NCI-H345 (cell line): Measurements from ENCODE around the gene AGBL4.

ENCODE experiments used
- DNase-seq: peaks from one replicate; lab custom pipeline; 2025; lab: John Stamatoyannopoulos, UW

AGBL4 gene

DNA sequence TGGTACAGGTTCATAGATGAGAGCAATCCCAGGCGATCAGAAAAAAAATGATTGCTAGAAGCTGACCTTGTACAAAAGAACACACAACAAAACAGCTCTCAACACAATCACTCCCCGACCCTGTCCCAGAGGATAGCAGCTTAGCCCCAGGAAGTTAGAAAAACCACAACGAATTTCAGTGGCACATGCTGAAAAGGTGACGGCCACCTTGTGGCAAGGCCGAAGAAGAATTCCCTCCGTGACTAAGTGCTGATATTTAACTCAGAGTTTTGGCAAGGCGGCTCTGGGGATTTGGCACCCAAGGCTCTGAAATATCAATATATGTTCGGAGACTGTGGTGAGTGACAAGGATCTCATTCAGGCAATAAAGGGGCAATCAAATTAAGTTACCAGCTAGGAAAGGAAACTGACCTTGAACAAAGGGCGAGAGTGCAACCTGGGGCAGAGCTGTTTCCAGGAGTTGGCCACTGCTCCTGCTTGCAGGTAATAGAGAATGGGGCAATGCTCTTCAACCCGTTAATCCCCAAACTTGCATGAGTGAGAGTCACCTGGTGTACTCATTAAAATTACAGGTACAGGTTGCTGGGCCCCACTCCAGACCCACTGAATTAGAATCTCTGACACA is 1343.2 kb downstream of the AGBL4 start:
- DNase-seq: no peak

DNA sequence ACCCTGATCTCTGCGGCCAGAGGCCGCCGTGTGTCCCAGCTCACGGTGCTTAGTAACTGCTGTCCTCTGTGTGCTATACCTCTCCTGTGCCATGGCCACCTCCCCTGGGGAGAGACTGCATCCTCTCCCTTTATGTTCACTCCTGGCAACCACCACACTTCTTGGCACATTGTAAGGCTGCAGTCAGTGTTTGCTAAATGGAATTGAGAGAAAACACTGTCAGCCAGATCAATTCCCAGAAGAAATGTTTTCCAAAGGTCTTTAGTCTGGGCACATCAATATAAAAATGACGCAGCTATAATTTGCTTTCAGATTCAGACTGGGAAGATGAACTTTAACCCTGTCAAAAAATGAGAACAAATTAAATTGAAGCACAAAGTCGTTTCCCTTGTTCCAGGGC is 1343.9 kb downstream of the AGBL4 start:
- peak; percentile 23 for DNase-seq

DNA sequence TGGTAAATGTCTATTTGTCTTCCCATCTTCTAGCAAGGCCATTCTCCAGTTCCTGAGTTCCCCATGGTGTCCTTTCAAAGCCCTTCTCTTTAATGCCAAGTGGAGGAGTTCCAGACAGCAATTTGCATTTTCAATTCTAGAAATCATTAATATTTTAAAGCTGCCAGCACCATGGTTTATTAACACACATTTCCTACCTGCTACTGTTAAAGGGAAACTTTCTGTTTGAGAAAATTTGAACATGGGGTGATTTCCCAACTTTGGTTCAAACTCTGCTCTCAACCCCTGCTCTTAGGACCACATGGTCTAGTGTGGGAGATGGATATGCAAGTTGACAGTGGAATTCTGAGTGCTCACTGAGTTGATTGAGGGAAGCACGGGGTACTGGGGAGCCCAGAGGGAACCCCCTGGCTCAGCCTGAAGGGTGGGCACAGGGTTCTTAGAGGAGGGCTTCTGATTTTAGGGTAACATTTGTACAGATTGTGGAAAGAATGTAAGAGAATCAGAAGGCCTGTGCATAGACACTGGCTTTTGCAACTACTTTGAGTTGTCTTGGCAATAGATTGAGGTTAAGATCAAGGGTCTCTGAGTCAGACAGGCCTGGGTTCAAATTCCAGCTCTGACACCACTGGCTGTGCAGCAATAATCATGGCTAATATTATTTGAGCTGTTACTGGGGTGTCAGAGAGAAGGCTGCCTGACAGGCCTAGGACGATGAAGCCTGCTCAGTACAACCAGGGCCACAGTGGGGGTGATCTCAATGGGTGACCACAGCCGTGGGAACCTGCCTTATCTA is 1344.8 kb downstream of the AGBL4 start:
- no peak for DNase-seq

DNA sequence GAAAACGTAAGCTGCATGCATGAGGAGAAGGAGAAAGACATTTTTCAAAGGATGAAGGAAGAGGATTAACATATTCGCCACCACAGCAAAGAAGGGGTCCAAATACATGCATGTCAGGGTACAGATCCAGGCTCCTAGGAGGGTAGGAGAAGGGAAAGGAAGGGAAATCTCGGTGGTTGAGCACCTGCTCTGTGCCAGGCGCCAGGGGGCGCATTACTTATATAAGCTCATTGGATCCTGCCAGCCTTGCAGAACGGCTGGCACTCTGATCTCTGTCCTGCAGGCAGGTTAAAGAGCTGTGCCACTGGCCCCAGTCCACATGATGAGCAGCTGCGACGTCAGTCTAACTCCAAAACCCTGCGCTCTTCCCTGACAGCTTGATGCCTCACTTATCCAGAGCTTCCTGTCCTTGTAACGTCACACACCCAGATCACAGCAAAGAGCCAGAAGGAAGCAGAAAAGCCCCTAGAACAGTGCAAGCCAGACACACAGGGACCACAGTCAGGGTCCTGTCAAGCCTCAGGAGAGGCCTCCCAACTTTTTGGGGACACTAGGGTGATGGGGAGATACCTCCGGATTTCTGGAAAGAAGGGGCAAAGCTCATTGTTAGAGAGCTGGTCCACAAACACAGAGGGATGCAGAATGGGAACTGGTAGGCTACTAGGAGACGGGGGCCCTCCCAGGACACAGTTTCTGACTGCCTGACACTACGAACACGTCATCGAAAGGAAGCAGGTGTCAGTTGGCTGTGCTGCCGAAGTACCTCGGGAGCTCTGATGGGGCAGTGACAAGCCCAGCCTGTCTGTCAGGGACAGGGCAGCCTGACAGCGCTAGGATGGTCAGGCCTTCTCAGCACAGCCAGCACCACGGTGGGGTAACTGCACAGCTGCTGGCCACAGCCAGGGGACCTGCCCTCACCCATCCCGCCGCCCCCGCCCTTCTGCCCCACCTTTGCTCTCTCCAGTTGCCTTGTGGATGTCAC is 1346.2 kb downstream of the AGBL4 start:
- DNase-seq: peak; percentile 68

DNA sequence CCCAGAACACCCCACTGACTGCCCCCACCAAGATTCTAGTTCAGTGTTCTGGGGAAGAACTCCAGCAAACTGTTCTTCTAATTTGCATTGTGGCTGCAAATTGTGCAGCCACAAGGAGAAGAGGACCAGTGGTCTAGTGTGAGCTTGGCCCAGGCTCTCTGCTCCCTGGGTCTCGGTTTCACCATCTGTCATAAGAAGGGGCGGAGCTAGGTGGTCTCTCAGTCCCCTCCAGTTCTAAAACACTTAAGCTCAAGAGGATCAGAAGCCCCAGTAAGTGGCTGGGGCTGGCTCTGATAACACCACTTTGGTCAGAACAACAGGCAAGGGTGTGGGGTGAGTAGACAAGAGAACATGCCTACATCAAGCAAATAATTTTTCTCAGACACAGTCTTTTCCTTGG is 1346.9 kb downstream of the AGBL4 start:
- DNase-seq: no peak

DNA sequence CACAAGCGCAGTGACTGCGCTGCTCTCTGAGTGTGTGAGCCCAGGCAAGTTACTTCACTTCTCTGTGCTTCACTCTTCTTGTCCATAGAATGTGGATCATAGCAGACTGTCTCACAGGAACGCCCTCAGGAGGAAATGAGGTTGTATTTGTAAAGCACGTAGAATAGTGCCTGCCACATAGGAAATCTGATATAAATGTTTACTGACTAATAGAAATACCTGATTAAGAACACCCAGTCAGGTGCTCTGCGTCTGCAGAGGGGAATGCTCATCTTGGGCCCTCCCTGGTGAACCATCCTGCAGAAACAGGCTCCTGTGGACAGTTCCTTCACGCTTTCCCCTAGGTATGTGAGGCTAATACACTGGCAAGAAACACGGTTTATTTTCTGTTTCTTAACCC is 1347.4 kb downstream of the AGBL4 start:
- DNase-seq: no peak

DNA sequence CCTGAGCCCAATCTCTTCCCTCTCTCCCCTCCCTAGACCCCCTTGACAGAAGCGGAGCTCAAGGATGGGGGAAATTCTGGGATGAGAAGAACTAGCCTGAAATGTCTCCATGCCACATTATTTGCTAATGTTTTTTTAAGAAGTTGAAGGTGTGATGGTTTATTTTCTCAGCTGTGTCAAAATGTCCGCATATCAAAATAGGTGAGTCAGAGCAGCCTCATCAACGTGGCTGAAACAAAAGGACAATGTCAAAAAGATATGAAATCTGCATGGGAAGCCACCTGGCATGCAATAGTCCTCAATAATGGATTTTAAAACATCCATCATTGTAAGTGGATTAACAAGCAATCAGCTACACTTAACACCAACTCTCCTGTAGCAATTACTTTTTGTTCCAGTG is 1348.5 kb downstream of the AGBL4 start:
- DNase-seq: no peak

DNA sequence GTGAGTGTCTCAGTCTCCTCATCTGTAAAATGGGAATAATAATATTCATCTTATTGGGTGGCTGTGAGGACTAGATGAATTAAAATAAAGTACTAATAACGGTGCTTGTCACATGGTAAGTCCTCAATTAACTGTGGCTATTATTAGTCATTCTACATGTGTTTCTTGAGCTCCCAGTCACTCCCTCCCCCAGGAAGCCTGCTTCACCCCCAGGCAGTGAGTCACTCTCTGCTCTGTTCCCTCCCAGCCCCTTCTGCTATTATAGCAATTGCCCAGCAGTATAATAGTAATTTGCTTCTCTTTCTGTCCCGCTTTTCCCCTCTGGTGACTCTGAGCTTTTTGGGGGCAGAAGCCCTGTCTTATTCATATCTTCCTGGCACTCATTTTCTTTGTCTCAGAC is 1349.1 kb downstream of the AGBL4 start:
- DNase-seq: no peak

DNA sequence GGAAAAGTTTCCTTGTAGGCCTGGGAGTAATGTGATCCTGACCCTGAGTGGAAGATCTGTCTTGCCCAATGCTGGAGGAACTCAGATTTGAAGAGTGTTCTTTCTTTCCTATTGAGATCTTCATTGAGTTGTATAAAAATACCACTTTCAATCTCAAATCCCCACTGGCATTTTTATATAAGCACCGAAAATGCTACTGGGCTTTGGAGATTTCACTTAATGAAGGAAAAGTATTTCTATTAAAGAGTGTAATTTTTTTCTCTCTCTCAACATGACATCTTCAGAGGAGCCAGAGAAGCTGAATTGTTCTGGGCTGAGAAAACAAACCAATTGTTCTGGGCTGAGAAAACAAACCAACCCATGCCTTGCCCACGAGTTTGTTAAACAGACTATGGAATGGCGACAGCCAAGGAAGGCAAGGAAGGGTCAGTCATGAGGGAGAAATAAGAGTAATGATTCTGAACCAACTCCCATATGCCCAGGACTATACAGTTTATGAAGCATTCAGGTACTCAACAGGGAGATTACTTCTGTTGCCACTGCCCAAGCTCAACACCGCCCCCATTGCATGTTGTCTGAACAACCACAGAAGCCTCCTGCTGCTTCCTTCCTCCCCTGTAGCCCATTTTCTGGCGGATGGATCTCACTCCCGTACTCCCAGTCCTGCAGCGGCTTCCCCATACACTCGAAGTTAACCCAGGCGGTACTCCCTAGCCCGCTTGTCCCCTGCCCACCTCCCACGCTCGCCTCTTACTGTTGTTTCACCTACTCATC is 1350.2 kb downstream of the AGBL4 start:
- no peak for DNase-seq

DNA sequence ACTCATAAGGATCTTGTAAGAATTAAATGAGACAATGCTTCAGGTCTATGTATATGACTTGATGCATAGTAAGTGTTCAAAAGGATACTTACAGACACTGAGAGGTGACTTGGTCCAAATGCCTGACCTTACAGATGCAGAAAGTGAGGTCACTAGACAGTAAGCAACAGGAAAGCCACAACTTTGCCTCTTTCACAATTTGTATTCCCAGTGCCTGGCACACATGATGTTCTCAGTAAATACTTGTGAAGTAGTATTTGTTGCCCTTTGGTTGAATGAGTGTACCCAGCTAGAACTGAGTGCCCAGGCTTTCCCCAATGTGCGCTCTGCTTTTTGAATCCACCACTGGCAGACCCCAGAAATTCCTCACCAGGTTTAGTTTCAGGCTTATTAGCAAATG is 1352.2 kb downstream of the AGBL4 start:
- no peak for DNase-seq

DNA sequence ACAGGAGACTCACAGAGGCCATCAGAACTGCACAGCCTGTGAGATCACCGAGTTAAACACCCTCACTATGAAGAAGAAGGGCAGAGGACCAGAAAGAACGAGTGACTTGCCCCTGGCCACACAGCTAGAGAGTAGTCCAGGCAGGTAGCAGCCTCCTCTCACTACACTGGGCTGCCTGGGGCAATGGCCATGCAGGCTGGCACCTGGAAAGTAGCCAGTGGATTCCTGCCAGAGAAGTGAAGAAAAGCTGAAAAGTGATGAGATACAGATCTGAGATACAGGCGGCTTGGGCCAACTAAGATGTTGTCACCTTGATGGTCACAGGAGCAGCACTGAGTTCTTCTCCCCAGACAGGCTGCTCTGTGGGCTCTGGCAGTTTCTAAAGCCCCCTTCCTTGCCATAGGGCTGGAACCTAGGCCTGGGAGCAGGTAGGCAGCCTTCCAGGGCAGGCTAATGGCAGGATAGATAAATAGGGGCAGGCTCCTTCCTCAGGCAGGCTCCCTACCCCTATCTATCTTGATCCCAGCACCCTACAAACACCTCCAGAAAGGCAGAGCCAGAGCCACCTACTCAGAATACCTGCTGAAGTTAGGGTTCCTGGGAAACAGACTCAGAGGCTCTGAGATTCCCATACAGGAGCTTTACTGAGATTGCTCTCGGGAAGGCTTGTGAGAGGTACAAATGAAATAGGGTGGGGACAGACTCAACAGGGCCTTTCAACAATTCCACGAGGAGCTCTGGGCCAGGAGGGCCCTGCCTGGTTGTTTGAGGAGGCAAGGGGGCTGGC is 1353.3 kb downstream of the AGBL4 start:
- no peak for DNase-seq

DNA sequence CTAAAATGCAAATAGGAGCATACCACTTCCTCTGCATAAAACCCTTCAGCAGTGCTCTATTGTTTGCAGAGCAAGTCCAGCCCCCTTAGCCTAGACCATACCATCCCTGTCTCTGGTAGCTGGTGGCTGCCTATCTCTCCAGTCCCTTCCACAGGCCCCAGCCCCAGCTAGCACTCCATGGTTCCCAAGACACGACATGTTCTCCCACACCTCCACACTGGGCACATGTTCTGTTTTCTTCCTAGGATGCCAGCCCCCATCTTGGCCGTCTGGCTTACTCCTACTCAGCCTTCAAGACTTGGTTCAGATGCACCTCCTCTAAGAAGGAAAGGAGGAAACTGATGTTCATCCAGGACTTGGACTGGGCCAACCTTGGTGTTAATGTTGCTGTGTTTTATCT is 1355.4 kb downstream of the AGBL4 start:
- DNase-seq: no peak

DNA sequence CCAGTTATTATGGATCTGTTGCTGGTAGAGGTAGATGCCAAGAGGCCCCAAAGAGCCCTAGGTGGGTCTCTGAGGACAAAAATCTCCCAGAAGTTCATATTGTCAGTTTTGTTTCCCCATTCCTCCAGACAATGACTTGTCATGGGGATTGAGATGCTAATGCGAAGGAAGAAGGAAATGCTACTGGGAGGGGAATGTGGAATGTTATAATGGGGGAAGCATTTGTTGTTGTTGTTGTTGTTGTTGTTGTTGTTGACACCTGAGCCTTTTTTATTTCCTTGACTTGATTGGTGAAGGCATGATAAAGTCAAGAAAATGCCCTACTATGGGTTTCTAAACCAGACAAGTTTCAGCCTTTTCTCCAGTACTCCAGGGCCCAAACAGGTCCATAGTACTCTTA is 1356.0 kb downstream of the AGBL4 start:
- no peak for DNase-seq

DNA sequence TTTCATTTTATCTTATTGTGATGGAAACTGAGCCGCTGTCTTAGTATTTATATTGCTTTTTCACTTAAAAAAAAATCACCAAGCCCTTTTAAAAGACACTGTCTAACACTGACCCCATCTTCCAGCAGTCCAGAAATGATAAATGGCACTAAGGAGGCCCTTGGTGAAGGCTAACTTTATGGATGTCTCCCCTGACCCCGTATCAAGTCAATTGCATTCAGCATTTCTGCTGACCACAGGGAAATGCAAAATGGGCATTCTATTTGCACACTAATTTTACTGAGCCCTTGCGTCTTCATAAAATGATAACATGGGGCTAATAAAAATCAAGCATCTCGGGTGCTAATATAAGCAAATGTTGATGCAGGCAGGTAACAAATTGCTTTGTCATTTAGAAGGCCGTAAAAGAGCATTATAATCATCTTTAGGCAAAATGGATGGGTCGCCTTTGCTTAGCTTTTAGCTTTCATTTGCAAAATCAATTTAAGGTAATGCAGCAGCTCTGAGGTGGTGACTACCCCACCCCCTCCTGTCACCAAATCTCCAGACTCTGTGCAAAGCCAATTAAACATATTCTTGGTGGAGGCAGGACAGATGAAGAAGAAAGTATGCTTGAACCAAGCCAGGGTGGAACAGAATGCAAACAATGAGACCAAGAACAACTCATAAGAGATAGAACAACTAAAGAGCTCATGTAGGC is 1357.9 kb downstream of the AGBL4 start:
- DNase-seq: no peak

DNA sequence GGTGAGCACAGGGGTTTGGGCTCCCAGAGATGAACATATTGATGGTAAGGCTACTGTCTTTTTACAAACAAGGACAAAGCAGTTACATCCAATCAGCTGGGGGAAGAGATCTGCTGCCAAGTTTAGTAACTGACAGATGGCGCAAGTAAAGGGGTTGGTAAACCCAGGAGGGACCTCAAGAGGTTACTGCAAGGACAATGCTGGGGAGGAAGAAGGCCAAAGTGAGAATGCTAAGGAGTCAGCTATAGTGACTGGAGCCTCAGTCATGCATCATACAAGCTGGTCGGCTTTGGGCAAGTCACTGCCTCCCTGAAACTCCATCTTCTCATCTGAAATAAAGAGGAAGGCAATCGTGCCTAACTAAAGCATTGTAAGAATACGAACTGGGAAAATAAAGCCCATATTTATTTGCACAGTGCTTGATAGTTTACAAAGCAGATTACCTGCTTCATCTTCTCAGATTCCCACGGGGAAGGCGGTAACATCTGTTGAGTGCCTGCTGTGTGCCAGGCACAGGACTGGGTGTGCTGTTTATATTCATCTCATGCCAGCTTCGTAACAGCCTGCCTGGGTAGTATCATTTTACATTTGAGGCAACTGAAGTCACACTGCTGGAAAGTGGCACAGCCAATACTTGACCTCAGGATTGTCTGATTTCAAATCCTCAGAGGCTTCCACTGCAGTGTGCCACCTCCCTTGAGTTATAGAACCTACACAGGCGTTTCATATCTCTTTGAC is 1361.9 kb downstream of the AGBL4 start:
- DNase-seq: peak; percentile 66

DNA sequence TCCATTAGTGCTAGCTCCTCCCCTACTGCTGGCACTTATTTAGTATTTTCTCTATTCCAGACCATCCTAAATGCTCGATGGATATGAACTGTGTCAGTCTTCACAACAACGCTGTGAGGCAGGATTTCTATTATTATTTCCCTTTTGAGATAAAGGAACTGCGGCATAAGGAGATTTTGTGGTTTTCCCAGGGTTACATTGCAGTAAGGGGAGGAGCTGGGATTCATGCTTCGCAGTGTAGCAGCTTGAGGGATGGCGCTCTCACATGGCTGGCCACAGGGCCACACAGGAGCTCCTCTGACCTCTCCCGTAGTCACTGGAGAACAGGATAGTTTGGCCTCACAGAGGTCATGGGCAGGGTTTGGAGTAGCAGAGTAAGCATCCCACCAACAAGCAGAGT is 1364.0 kb downstream of the AGBL4 start:
- no peak for DNase-seq

DNA sequence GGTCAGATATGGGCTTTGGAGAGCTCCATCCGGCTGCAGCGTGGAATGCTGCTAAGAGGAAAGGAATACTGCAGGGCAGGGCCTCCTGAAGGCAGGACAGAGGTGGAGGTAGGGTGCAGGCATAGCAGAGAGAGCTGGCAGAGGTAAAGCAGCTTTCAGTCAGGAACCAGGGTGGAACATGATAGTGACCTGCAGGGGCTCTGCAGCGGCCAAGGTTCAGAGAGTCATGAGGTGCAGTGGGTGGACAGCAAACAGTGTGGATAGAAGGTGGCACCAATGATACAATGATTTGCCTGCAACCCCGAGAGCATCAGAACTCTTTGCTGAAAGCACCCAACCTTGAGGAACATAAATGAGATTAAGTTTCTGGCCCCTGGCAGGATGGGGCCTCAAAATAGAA is 1366.3 kb downstream of the AGBL4 start:
- no peak for DNase-seq

DNA sequence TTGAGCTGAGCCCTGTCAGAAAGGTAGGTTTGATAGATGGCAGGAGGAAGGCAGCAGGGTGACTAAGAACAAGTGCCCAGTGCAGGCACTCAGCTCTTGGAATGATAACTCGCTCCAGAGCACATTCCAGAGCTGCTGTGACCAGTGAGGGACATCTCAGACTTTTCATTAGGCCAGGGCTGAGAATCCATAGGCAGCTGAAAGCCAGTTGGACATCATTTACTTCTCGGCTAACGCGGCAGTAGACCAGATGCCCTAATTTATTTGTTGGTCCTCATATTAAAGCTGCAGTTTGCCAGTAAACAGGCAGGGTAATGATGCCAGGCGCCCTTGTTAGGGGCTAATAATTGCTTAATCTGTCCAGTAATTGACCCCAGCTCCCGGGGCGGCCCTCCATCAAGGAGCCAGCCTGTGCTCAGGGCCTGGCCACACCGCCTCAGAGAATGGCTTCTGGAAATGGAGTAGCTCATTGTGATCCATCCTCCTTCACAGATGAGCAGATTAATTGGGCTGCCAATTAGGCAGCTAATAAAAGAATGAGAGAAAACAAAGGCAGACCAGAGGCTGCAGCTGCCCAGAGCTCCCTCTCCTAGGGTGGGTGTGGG is 1369.0 kb downstream of the AGBL4 start:
- no peak for DNase-seq

DNA sequence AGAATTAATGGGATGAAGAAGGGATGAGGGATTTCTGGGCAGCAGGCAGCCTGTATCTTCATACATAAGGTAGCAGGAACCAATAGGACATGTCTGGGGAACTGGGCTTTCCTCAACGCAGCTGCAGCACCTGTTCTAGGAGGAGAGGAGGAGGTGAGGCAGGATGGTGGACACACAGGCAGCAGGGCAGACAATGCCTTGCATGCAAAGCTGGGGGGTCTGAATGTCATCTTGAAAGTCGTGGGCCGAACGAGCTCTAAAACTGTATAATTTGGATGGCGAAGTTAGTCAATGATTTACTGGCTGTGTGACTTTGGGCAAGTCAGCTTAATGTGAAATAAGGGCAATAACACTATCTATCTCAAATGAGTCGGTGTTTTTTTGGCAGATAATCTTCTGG is 1371.4 kb downstream of the AGBL4 start:
- no peak for DNase-seq
